OCI-LY3 (cell line): ENCODE measurements around the gene PITPNC1.

Experiments
- H2AFZ ChIP-seq: fragments of 200-600, 300-600 bp; shearing (Covaris generic); 2 replicates; pipeline ENCODE4 v1.6.0; 2014; ENCODE audit warnings: antibody characterized with exemption, low read depth, low read length
- H3K27ac ChIP-seq: fragments of 200-600, 300-600 bp; sonication (generic); 2 replicates; pipeline ENCODE4 v1.5.1; 2014; ENCODE audit warnings: mild to moderate bottlenecking, low read length, moderate library complexity, mixed read lengths
- H3K27me3 ChIP-seq: fragments of 200-600, 300-600 bp; sonication (generic); 2 replicates; pipeline ENCODE4 v1.6.1; 2014; ENCODE audit warnings: low read depth, low read length, mixed read lengths
- H3K36me3 ChIP-seq: fragments of 200-600, 300-600 bp; sonication (generic); replicated peaks from 2 replicates; pipeline ENCODE3; 2014; ENCODE audit warnings: low read depth, low read length, mixed read lengths
- H3K4me1 ChIP-seq: fragments of 300-600, 200-600 bp; sonication (generic); 2 replicates; pipeline ENCODE4 v1.6.1; 2014; ENCODE audit warnings: low read length, mixed read lengths
- H3K4me2 ChIP-seq: fragments of 200-600, 300-600 bp; sonication (generic); 2 replicates; pipeline ENCODE4 v1.6.1; 2014; ENCODE audit warnings: low read length, mixed read lengths
- H3K4me3 ChIP-seq: fragments of 300-600, 200-600 bp; sonication (generic); 2 replicates; pipeline ENCODE4 v1.5.1; 2014; ENCODE audit warnings: antibody characterized with exemption, mild to moderate bottlenecking, low read length, moderate library complexity
- H3K79me2 ChIP-seq: fragments of 300-600, 200-600 bp; shearing (Covaris generic); 2 replicates; pipeline ENCODE4 v1.6.1; 2014; ENCODE audit warnings: mild to moderate bottlenecking, low read length, mixed read lengths
- H3K9ac ChIP-seq: fragments of 300-600, 200-600 bp; shearing (Covaris generic); 2 replicates; pipeline ENCODE4 v1.6.0; 2014; ENCODE audit warnings: mild to moderate bottlenecking, low read length, moderate library complexity
- H3K9me3 ChIP-seq: fragments of 200-600, 300-600 bp; shearing (Covaris generic); 2 replicates; pipeline ENCODE4 v1.6.1; 2014; ENCODE audit warnings: low read length, mixed read lengths; ENCODE audit not compliant: insufficient read depth
- H4K20me1 ChIP-seq: fragments of 200-600, 300-600 bp; sonication (generic); 2 replicates; pipeline ENCODE4 v1.6.1; 2016; ENCODE audit warnings: low read length, mixed read lengths; ENCODE audit not compliant: insufficient read depth
- EZH2phosphoT487 ChIP-seq: fragments of 200-600 bp; shearing (Covaris generic); IDR thresholded peaks from 2 replicates; pipeline ENCODE4 v1.6.1; 2018; ENCODE audit warnings: antibody characterized with exemption, mixed run types, low read depth
- TF ChIP-seq, protein P1 (sequence below): fragments of 200-600, 300-600 bp; sonication (generic); IDR thresholded peaks from 2 replicates; pipeline ENCODE4 v1.5.1; 2014; ENCODE audit warnings: antibody characterized with exemption, low read length, low read depth

PITPNC1 gene

DNA sequence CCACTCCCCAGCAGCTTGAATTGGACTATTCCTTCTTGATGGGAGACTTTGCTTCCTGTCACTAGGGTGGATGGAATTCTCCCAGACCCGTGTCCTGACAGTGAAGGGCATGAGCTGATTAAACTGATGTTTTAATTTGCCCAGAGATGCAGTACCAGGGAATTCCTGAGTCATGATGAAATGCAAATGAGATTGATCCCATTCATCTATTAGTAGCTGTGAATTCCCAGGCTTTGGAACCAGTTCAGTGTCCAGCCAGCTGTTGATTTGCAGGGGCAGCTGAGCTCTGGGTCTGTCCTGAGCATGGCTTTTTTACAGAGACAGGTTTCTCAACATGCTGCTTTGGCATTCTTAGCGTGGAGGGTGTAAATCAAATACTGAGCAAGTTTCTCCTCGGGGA, 157.9 kb downstream of the PITPNC1 start:
- H2AFZ ChIP-seq: no peak overlapping the region
- H3K79me2 ChIP-seq: no peaks in the 10 kb centered on the region
- TF ChIP-seq EZH2phosphoT487: no peak
- TF ChIP-seq, protein P1, sequence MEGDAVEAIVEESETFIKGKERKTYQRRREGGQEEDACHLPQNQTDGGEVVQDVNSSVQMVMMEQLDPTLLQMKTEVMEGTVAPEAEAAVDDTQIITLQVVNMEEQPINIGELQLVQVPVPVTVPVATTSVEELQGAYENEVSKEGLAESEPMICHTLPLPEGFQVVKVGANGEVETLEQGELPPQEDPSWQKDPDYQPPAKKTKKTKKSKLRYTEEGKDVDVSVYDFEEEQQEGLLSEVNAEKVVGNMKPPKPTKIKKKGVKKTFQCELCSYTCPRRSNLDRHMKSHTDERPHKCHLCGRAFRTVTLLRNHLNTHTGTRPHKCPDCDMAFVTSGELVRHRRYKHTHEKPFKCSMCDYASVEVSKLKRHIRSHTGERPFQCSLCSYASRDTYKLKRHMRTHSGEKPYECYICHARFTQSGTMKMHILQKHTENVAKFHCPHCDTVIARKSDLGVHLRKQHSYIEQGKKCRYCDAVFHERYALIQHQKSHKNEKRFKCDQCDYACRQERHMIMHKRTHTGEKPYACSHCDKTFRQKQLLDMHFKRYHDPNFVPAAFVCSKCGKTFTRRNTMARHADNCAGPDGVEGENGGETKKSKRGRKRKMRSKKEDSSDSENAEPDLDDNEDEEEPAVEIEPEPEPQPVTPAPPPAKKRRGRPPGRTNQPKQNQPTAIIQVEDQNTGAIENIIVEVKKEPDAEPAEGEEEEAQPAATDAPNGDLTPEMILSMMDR: no peak
- H3K36me3 ChIP-seq: peaks cover 13% of the 10 kb centered on the region
- no peak overlapping the region for H3K9ac ChIP-seq
- no peaks in the 10 kb centered on the region for H3K27me3 ChIP-seq
- H3K4me1 ChIP-seq: peaks cover 27% of the 10 kb centered on the region
- H3K27ac ChIP-seq: no peak overlapping the region
- no peak overlapping the region for H3K4me3 ChIP-seq
- H4K20me1 ChIP-seq: no peaks in the 10 kb centered on the region
- H3K9me3 ChIP-seq: no peaks in the 10 kb centered on the region
- H3K4me2 ChIP-seq: no peak overlapping the region

DNA sequence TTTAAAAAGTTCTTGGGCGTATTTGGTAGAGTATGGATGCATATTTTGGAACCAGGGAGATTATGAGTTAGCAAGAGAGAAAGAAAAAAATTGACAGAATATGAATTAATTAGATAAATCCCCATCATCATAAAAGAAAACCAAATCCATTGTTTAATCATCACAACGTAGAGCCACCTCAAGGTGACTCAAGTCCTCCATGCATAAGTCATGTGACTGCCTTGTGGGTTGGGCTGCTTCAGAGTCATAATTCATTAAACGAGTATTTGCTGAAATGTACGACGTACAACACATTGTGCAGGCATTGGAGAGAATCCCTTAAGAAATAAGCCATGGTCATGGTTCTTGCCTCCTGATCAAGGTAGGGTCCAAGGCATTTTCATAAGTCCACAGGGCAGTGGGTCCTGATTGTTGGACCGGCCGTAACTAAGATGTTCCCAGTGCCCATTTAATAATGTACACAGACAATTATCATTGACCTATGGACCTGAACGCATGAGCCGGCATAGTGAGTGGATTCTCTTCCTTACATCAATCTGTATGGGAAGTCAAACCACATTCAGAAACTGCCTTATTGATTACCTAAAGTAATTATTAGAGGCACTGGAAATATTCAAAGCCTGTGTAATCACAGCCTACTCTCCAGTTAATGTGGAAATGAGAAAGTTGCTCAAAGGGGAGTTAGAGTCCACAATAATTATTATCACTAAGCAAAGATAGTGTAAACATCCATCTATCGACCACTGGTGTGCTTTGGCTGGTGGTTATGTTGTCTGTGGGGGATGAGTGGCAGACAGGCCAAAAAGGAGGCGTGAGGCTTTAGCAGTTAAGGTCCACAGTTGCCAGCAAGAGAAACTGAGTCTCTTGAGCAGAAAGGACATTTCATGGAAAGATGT, 165.4 kb downstream of the PITPNC1 start:
- no peak for TF ChIP-seq EZH2phosphoT487
- TF ChIP-seq, protein P1: no peak
- H4K20me1 ChIP-seq: no peaks in the 10 kb centered on the region
- no peaks in the 10 kb centered on the region for H3K9me3 ChIP-seq
- no peak overlapping the region for H3K4me3 ChIP-seq
- no peaks in the 10 kb centered on the region for H3K27me3 ChIP-seq
- H2AFZ ChIP-seq: no peak overlapping the region
- H3K4me1 ChIP-seq: peaks cover 27% of the 10 kb centered on the region
- H3K9ac ChIP-seq: no peak overlapping the region
- no peaks in the 10 kb centered on the region for H3K79me2 ChIP-seq
- no peaks in the 10 kb centered on the region for H3K36me3 ChIP-seq
- H3K4me2 ChIP-seq: no peak overlapping the region
- no peak overlapping the region for H3K27ac ChIP-seq

- H3K4me2 ChIP-seq: no peak overlapping the region
Observed at GRCh38 chr17:67544364-67544955, 167.4 kb downstream of the PITPNC1 start.

More at GRCh38 chr17:67544364-67544955, 167.4 kb downstream of the PITPNC1 start:
- Histone ChIP-seq H4K20me1 (no peaks in the 10 kb centered on the region), H3K36me3 (no peaks in the 10 kb centered on the region), H3K4me1 (peaks cover 33% of the 10 kb centered on the region), H3K9me3 (no peaks in the 10 kb centered on the region), H2AFZ (no peak overlapping the region), H3K79me2 (0 out of 2 replicates have a peak, but pooled peaks cover 3% of the 10 kb centered on the region), H3K9ac (no peak overlapping the region), H3K27ac (no peak overlapping the region), H3K27me3 (no peaks in the 10 kb centered on the region), H3K4me3 (no peak overlapping the region)
- no peak for TF ChIP-seq EZH2phosphoT487
- TF ChIP-seq, protein P1: no peak
